AG08395 (cell line): ENCODE measurements around the gene CDK3.

Source experiments
- DNase-seq: peaks from one replicate; pipeline ENCODE4 v3.0.0; 2012; ENCODE audit warnings: mixed read lengths, low spot score

CDK3 gene

DNA sequence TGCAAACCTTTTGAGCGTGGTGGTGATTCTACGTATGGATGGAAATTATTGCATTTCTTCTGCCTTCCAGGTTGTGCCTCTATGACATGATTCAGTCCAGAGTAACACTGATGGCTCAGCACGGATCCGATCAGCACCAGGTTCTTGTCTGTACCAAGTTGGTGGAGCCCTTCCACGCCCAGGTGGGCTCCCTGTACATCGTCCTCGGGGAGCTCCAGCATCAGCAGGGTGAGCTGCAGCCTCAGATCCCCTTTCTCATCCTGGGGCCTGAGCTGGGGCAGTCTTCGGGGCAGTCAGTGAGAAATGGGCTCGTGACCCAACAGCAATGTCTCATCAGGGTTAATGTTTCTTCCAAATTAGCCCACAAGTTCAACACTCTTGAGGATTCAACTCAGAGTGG, 9.3 kb upstream of the CDK3 start:
- no peak for DNase-seq

DNA sequence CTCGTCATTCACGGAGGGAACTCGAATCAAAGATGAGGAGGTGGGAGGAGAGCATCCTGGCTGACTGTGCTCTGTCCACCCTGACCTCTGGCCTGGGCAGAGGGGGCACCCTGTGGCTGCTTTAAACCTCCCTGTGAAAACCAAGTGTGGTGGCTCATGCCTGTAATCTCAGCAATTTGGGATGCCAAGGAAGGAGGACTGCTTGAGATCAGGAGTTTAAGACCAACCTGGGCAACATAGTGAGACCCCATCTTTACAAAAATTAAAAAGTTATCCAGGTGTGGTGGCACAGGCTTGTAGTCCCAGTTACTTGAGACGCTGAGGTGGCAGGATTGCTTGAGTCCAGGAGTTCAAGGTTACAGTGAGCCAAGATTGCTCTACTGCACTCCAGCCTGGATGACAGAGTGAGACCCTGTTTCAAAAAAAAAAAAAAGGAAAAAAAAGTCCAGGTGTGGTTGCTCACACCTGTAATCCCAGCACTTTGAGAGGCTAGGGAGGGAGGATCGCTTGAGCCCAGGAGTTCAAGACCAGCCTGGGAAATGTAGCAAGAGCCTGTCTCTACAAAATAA, 5.8 kb upstream of the CDK3 start:
- DNase-seq = no peak

DNA sequence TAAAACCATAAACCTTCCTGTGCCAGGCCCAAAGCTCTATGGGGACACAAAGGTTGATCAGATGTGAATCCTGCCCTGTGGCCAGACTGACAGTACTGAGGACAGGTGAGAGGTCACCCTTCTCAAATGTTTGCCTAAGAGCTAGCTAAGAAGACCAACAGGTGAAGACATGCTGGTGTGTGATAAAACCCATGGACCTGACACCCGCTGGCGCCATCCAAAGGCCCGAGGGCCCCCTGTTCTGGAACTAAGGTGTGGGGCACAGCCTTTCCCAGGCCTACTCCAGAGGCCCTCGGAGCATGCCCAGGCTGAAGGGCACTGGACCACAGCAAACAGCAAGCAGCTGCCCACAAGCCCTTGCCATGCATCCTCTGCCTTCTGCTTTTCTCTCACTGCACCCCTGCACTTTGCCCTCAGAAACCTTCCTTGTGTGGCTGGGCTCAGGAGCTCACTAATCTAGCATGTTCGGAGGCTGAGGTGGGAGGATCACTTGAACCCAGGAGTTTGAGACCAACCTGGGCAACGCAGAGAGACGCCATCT, 5.2 kb upstream of the CDK3 start:
- DNase-seq = no peak

DNA sequence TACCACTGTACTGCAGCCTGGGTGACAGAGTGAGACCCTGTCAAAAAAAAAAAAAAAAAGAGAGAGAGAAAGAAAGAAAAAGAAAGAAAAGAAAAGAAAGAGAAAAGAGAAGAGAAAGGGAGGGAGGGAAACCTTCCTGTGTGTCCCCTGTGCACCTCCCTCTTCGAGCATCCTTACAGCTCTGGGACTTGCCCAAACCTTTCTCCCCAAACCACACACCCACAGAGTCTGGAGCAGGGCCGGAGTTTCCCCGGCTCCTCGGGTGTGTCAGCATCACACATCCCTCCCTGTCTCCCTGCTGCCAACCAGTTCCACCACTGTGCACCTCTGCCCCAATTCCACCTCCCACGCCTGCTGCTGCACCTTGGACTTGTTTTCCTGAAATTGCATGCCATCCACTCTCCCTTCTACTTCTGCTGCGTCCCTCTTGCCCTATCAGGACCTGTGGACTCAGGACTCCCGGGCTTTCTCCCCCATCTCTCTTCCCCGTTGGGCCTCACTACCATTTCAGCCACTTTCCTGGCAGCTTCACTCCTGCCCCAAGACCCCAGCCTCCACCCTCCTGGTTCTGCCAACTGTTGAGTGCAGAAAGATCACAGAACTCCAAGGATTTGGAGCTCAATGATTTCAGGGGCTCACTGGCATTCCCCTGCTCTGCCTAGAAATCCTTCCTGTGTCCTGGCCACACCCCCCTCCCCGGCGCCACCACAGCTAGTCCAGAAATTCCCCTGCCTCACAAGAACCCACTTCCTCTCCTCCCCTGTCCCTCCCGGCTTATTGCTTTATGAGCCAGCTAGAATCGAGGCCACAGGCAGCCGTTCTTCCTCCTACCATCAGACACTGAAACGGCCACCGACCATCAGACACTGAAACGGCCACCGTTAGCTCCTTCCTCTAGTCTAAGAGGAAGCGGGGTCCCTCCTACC, 3.7 kb upstream of the CDK3 start:
- peak; percentile 59 for DNase-seq

DNA sequence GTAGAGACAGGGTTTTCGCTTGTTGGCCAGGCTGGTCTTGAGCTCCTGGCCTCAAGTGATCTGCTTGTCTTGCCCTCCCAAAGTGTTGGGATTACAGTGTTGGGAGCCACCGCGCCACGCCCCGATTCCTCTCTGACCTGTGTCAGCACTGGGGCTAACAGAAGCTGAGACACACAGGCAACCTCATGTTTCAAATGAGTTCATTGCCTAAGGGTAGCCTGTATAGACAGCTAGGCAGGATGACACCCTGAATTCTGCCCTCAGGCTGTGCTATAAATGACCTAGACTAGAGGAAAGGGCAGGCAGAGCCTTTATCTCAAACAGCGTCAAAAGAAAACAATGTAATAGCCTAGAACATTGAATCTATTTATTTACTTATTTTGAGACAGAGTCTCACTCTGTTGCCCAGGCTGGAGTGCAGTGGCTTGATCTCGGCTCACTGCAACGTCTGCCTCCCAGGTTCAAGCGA, 2.3 kb upstream of the CDK3 start:
- DNase-seq = no peak

DNA sequence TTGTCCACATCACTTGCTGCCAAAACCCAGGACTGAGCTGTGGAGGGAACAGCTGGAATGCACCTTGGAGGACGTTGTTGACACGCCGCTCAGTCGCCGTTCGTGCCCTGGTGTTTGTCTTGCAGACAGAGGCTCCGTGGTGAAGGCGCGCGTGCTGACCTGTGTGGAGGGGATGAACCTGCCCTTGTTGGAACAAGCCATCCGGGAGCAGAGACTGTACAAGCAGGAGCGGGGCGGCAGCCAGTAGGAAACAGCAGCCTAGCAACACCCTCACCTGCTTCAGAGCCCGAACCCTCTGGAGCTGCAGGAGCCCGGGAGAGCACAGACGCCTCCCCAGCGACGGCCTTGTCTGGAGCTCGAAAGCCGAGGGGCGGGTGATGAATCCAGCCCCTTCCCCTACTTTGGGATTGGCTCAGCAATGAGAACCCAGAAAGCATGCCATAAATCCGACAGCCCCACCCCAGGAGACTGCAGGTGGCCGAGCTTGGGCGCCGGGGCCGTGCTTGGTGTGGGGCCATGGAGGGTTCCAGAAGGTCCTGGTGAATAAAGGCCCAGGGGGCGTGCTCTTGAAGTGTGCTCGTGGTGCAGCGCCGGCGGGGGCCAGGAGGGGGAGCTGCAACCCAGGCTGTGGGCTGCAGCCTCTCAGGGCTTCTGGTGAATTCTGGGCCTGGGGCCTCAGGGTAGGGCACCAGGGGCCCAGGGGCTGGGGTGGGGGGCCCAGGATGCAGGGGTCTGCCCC, 470 bp upstream of the CDK3 start:
- DNase-seq = peak; percentile 70

DNA sequence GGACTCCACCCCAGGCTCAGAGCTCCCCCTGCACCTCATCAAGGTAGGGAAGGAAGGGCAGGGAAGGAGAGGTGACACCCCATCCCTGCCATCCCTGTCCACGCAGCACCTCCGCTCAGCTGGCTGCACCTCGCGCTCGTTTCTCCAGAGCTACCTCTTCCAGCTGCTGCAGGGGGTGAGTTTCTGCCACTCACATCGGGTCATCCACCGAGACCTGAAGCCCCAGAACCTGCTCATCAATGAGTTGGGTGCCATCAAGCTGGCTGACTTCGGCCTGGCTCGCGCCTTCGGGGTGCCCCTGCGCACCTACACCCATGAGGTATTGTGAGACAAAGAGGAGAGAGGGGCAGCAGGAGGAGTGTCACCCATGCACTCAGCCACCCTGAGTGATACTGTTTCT, 1.4 kb downstream of the CDK3 start:
- DNase-seq = no peak

DNA sequence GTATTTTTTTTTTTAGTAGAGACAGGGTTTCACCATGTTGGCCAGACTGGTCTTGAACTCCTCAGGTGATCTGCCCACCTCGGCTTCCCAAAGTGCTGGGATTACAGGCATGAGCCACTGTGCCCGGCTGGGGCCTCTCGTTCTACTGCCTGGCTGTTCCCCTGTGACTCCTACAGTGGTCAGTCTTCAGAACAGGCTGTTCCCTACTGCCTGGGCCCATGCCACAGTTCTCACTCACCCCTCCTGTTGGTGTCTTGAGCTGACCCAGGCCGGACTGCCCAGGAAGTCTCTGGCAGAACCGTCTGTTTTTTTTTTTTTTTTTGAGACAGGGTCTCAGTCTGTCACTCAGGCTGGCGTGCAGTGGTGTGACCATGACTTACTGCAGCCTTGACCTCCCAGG, 3.3 kb downstream of the CDK3 start:
- no peak for DNase-seq

DNA sequence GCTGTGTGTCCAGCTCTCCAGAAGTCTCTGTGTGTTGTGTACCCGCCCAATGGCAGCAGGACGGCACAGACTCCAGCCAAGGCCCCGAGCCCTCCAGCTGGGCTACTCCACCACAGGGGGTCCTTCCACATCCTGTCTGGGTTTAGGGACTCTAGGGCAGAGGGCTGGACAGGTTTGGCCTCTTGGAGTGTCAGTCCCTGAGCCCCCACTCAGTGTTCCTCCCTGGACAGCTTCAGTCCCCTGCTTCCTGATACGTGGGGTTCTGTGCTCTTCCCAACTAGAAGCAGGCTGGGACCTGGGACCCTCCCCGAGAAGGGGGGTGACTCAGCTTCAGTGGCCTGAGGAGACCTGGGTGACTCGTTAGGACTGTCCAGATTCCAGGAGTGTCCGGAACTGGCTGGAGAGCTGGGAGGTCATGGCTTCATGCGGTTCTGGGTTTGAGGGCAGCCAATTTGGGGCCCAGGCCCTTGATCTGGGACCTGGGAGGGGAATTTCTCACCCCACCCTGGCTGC, 4.2 kb downstream of the CDK3 start:
- DNase-seq = no peak

DNA sequence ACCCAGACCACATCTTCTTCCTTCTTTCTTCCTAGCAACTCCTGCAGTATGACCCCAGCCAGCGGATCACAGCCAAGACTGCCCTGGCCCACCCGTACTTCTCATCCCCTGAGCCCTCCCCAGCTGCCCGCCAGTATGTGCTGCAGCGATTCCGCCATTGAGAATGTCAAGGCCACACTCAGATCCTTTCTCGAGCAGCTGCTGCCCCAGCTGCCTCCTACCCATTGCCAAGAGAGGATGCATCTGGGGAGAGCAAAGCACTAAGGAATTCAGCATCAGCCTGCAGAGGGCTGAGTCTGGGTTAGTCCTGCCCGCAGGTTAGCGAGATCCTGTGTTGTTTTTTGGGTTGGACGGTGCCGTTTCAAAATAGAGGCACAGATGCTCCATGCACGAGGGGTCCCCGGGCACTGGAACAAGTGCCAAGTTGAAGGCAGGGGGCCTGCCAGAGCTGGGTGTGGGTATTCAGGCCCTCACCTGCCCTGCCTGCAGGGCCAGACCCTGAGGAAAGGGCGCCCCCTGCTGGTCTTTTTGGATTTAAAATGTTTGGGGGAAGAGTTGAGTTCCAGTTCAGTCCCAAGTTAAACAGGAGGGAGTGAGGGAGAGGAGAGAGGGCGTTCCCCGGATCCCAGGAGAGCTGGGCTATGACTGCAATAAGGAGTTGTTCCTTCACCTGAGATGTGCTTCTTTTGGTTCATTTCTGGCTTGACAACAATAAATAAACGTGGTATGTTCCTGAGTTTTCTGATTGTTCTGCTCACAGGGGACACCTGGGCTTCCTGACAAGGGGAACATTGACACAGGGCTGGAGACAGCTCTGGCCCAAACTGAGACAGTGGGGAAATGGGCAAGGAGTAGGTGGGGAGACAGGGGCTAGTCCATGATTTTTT, 4.9 kb downstream of the CDK3 start:
- DNase-seq = peak; percentile 78

DNA sequence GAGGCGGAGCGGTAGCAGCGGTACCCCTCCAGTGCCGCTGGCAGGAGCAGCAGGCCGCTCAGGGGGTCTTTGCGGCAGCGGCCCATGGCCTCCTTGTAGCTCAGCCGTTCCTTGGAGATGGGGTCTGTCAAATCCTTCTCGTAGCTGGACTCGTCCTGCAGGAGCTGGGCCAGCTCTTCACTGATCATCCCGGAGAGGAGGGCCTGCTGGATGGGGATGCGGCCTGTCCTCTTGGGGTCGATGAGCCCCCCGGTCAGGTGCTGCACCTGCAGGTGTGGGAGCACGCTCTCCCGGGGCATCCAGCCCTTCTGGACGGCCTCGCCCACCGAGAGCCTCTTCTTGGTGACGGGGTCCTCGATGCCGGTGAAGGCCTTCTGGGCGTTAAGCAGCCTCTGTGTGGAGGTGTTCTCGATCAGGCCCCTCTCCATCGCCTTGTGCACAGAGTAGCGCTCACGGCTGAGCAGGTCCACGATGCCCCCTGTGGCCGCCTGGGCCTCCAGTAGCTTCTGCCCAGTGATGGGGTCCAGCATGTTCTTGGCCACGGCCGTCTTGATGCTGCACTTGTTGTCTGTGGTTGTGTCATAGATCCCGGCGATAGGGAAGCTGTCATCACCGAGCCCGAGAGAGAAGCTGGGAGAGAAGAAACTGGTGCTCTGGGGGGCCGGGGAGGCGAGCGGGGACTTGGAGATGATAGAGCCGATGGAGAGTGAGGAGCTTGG, 6.6 kb downstream of the CDK3 start:
- no peak for DNase-seq

DNA sequence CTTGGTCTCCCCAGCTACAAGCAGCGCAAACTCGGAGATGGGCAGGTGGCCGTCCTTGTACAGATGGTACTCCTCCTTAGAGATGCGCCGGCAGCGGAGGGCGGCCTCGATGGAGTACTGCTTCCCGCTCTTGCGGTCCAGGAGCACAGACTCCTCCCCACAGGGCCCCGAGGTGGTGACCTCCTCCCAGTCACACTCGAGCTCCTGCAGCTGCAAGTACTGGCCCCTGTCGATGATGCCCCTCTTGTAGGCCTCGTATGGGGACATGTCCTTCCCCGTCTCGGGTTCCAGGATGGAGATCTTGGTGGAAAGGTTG, 7.2 kb downstream of the CDK3 start:
- DNase-seq = no peak

DNA sequence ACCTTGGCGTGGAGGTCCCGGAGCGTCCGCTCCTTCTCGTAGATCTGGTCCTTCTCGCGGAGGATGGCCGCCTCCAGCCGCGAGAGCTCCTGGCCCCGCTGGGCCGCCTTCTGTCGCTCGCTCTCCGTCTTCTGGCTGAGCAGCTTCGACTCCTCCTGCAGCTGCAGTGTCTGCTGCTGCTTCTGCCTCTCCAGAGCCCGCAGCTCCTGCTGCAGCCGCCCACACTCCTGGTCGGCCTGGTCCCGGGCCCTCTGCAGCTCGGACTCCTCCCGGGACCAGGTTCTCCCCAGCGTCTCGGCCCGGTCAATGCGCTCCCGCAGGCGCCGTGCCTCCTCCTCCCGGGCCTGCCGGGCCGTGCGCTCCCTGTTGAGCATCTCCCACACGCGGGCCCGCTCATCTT, 7.6 kb downstream of the CDK3 start:
- DNase-seq = no peak

DNA sequence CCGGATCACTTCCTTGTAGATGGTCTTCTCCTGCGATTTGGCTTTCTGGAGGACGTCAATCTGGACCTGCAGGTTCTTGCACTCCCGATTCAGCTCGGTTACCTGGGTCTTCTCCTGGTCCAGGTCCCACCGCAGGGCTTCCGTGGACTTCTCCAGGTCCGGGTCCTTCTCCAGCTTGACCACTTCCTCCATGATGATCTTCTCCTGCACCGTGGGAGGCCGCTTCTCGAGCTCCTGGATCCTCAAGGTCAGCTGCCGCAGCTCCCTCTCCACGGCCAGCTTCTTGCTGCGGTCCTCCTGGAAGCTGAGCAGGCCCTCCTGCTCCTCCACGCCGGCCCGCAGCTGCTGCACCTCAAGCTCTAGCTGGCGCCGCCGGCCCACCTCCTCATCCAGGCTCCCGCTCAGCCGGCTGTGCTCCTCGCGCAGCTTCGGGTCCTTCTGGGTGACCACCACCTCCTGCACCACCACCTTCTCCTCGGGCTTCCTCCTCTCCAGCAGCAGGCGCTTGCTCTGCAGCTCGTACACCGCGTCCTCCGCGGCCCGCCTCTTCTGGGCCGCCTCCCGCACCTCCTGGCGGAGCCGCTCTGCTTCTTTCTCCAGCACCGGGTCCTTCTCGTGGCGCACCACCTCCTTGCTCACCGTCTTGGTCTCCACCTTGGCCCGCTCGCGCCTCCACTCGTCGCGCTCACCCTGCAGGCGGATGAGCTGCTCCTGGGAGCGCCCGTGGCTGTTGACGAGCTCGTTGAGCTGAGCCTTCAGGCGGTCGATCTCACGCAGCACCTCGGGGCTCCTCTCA, 8.2 kb downstream of the CDK3 start:
- no peak for DNase-seq

DNA sequence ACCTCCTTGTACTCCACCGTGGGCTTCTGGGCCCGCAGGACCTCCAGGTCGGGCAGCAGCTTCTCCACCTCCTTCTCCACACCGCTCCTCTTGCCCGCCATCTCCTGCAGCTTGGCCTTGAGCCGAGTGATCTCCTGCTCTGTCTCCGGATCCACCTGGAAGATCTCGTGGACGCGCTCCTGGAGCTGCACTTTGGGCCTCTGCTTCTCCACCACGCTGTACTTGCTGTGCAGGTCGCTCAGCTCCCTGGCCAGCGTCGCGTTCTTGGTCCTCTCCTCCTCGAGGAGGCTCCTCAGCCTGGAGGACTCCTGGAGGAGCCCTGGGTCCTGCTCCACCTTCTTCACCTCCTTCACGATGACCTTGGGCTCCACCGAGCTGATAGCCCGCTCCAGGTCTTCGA, 8.8 kb downstream of the CDK3 start:
- no peak for DNase-seq

DNA sequence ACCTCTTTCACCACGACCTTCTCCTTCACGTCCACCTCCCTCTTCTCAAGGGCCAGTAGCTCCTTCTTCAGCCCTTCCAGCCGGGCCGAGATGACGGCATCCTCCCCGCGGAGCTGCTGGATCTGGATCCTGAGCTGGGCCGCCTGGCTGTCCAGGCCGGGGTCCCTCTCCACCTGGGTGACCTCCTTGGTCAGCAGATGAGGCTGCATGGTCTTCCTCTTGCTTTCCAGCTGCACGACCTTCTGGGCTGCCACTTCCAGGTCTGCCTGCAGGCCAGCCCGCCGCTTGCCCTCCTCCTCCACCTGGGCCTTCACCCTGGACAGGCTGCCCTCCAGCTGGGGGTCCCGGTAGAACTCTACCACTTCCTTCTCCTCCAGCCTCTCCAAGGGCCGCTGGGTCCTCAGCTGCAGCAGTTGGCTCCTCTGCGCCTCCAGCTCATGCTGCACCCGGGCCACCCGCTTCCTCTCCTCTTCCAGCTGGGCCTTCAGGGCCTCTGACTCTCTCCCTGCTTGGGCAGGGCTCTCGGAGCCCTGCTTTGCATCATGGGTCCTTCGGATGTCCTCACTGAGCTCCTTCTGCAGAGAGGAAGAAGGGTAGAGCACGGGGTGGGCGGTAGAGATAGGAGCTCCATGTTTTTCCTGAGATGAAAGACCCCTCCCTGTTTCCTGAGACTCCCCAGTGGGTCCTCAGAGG, 9.5 kb downstream of the CDK3 start:
- DNase-seq = no peak

DNA sequence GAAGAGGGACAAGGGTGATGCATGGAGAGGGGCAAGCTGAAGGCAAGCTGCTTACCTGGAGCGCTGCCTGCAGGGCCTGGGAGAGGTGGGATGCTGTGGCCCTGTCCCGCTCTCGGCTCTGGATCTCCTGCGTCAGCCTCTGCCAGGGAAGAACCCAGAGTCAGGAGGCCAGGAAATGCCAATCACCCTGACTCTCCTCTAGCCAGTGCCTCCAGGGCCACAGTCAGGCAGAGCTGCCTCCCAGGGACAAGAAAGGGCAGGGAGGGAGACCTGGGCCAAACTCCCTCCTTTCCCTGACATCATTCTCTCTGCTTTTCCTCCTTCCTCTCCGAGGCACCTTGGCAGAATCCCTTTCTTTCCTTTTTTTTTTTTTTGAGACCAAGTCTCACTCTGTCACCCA, 11.3 kb downstream of the CDK3 start:
- no peak for DNase-seq

DNA sequence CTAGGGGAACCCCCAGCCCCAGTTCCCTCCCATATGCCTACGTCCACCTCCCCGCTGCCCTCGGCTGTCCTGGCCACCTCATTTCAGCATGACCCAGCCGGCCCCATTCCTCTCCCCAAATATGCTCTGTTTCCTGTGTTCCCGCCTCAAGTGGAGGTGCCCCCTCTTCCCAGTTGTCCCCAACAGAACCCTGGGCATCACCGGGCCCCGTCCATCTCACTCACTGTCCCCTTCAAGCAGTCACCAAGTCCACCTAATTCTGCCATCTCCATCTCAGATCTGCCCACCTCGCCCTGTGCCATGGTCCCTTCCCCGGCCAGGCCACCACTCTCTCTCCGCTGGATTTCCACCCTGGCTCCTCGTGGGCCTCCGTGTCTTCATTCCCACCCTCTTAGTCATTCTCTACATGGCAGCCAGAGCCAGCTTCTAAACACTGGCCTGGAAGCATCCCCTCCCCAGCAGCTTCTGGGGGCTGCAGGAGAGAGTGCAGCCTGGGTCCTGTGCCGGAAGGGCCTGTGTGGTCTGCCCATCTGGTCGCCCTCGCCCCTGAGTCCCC, 12.8 kb downstream of the CDK3 start:
- DNase-seq = no peak
